ENCODE results near the gene GPRASP2.

GRCh38 chrX:102765217-102765616 lies 53.0 kb downstream of the GPRASP2 start:
- no peak for TF ChIP-seq TCF7L2 (IDR thresholded peaks at IDR 0.05; ENCODE audit: low read depth, low read length)
- TF ChIP-seq, protein P1, sequence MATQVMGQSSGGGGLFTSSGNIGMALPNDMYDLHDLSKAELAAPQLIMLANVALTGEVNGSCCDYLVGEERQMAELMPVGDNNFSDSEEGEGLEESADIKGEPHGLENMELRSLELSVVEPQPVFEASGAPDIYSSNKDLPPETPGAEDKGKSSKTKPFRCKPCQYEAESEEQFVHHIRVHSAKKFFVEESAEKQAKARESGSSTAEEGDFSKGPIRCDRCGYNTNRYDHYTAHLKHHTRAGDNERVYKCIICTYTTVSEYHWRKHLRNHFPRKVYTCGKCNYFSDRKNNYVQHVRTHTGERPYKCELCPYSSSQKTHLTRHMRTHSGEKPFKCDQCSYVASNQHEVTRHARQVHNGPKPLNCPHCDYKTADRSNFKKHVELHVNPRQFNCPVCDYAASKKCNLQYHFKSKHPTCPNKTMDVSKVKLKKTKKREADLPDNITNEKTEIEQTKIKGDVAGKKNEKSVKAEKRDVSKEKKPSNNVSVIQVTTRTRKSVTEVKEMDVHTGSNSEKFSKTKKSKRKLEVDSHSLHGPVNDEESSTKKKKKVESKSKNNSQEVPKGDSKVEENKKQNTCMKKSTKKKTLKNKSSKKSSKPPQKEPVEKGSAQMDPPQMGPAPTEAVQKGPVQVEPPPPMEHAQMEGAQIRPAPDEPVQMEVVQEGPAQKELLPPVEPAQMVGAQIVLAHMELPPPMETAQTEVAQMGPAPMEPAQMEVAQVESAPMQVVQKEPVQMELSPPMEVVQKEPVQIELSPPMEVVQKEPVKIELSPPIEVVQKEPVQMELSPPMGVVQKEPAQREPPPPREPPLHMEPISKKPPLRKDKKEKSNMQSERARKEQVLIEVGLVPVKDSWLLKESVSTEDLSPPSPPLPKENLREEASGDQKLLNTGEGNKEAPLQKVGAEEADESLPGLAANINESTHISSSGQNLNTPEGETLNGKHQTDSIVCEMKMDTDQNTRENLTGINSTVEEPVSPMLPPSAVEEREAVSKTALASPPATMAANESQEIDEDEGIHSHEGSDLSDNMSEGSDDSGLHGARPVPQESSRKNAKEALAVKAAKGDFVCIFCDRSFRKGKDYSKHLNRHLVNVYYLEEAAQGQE (IDR thresholded peaks at IDR 0.05; ENCODE audit: insufficient read depth in 1 of 2, low read depth in 2 of 2, low read length in 1 of 2) = no peak
- TF ChIP-seq, protein P2, sequence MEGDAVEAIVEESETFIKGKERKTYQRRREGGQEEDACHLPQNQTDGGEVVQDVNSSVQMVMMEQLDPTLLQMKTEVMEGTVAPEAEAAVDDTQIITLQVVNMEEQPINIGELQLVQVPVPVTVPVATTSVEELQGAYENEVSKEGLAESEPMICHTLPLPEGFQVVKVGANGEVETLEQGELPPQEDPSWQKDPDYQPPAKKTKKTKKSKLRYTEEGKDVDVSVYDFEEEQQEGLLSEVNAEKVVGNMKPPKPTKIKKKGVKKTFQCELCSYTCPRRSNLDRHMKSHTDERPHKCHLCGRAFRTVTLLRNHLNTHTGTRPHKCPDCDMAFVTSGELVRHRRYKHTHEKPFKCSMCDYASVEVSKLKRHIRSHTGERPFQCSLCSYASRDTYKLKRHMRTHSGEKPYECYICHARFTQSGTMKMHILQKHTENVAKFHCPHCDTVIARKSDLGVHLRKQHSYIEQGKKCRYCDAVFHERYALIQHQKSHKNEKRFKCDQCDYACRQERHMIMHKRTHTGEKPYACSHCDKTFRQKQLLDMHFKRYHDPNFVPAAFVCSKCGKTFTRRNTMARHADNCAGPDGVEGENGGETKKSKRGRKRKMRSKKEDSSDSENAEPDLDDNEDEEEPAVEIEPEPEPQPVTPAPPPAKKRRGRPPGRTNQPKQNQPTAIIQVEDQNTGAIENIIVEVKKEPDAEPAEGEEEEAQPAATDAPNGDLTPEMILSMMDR (IDR thresholded peaks at IDR 0.05) = no peak
- TF ChIP-seq POLR2AphosphoS5 (IDR thresholded peaks at IDR 0.05; ENCODE audit: low read depth, low read length) = no peak
- no peak for TF ChIP-seq SIN3A (IDR thresholded peaks at IDR 0.05; ENCODE audit: borderline replicate concordance, insufficient read depth, low read depth, low read length)

Data from Panc1 (cell line).